Stimulated activated CD8-positive, alpha-beta memory T cell treated with anti-CD3 and anti-CD28 coated beads, Interleukin-15, amount 100 ng/mL, for 24 hours (primary cell): ENCODE results near the gene METTL16.
"Not testable (repeated sequence)": the region's sequence is repeated elsewhere in the genome, so short reads cannot be mapped to it uniquely, and the experiment has no call there.

Experiments used
- DNase-seq: peaks from one replicate; pipeline ENCODE4 v3.0.0-alpha.2; 2020; ENCODE audit warnings: low read depth

Gene METTL16

DNA sequence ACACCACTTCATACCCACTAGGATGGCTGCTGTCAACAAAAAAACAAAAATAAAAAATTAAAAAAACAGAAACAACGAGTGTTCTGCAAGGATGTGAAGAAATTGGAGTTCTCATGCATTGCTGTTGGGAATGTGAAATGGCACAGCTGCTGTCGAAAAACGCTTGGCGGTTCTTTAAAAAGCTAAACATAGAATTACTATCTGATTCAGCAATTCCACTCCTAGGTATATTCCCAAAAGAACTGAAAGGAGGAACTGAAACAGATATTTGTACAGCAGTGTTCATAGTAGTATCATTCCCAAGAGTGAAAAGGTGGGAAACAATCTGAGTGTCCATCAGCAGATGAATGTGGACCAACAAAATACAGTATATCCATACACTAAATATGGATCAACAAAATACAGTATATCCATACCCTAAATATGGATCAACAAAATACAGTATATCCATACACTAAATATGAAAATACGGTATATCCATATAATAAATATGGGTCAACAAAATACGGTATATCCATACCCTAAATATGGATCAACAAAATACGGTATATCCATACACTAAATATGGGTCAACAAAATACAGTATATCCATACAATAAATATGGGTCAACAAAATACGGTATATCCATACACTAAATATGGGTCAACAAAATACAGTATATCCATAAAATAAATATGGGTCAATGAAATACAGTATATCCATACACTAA is 8.7 kb downstream of the METTL16 start:
- no peak for DNase-seq

DNA sequence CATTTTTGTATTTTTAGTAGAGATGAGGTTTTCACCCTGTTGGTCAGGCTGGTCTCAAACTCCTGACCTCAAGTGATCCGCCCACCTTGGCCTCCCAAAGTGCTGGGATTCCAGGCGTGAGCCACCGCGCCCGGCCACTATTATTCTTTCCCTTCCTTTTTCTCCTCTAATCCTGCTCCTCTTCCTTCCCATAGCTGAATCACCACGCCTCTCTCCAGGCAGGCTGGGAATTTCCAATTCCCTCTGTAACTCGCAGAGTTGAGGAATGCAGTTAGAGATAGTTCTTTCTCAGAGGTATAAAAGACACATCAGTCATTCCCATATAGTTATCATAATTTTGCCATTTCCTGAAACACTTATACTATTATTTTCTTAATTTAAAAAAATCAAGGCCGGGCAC is 11.2 kb downstream of the METTL16 start:
- no peak for DNase-seq

DNA sequence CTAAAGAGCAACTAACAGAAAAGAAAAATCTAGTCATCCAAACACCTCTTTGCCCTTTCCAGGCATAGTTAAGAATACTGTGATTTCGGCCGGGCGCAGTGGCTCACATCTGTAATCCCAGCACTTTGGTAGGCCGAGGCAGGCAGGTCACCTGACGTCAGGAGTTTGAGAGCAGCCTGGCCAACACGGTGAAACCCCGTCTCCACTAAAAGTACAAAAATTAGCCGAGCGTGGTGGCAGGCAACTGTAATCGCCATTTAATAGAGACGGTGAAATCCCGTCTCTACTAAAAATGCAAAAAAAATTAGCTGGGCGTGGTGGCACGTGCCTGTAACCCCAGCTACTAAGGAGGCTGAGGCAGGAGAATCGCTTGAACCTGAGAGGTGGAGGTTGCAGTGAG is 22.4 kb downstream of the METTL16 start:
- DNase-seq = not testable (repeated sequence)

DNA sequence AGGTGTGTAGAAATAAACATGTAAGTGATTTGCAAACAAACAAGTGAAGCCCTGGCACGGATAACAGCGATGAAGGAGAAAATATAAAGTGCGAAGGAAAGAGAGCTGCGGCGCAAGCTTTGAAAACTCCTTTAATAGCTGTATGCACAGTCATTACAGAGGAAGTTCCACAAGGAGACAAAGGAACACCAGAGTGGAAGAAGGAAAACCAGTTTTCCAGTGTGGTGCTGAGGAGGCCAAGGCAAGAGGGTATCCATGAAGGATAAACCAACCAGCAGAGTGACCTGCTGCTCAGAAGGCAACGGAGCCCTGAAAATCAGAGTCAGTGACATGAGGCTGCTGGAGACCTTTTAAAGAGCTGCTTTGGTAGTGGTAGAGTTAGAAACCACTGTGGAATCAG is 24.4 kb downstream of the METTL16 start:
- DNase-seq = no peak

DNA sequence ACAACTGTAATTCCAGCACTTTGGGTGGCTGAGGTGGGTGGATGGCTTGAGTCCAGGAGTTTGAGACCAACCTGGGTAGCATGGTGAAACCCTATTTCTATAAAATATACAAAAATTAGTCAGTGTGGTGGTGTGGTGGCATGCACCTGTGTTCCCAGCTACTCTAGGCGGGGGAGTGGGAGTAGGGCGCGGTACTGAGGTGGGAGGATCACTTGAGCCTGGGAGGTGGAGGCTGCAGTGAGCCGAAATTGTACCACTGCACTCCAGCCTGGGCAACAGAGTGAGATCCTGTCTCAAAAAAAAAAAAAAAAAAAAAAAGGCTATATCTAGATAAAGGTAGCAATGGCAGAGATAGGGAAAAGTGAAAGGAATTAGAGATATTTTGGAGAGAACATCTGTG is 25.0 kb downstream of the METTL16 start:
- not testable (repeated sequence) for DNase-seq

DNA sequence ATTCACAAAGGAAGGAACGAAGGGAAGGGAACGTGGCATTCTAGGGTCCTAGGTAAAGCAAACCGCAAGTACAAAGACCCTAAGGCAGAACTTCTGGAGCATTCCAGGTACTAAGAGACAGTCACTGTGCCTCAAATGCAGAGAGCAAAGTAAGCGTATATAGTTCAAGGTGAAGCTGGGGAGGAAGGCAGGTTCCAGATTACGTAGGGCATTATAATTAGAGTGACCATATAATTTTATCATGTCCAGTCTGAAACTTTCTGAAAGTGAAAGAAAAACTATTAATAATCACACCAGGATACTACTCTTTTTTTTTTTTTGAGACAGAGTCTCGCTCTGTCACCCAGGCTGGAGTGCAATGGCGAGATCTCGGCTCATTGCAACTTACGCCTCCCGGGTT is 25.7 kb downstream of the METTL16 start:
- DNase-seq = no peak

DNA sequence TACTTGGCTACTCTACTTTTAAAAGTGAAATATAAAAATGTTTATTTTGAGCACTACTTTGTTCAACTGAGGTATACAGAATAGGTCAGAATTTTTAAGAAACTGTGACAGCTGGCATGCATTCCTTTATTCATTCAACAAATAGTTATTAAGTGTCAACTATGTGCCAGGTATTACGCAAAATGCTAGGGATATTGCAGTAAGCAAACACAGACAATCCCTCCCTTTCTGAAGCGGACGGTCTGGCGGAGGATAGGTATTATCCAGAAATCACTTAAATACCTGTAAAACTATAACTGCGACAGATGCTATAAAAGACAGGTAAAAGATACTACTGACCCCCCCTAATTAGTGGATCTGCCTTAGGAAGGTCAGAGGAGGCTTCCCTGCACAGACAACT is 26.1 kb downstream of the METTL16 start:
- no peak for DNase-seq

DNA sequence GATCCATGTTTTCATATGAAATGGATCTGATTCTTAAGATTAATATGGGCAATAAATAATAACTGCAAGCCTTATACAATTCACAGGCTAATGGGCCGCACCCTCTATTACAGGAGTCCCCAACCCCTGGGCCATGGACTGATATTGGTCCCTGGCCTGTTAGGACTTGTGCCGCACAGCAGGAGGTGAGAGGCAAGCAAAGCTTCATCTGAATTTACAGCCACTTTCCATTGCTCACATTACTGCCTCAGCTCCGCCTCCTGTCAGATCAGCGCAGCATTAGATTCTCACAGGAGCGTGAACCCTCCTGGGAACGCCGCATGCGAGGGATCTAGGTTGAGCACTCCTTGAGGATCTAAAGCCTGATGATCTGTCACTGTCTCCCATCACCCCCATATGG is 26.8 kb downstream of the METTL16 start:
- no peak for DNase-seq

DNA sequence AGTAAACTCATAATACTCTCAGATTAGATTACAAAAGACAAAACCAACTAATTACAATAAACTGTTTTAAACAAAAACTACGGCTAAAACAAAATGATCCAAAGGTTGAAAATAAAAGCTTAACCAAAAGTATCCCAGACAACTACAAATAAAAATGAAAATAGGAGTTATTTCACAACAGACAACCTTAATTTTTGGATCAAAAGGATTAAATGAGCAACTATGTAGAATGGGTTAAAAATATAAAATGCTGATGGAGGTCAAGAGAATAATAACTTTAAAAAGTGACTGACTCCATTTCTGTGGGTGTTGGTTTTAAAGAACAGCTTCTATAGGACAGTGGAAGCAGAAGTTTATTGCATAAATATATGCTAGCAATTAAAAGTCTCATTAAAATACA is 28.6 kb downstream of the METTL16 start:
- DNase-seq = no peak

DNA sequence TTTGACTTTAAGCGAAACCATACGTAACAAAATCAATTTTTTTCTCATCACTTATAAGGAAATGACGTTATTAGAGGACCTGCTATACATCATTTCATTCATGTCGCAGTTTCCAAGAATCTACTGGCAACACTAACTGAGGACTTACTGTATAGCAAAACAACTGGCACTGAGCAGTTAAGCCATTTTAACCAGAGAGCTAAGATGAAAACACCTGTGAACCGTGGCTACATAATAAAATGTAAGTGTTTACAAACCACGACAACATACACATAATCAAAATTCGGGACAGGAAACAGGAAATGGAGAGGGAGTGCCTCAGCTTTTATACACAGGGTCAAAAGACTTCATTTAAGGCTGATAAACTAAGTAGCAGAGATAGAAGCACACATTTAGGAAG is 29.5 kb downstream of the METTL16 start:
- DNase-seq = no peak

DNA sequence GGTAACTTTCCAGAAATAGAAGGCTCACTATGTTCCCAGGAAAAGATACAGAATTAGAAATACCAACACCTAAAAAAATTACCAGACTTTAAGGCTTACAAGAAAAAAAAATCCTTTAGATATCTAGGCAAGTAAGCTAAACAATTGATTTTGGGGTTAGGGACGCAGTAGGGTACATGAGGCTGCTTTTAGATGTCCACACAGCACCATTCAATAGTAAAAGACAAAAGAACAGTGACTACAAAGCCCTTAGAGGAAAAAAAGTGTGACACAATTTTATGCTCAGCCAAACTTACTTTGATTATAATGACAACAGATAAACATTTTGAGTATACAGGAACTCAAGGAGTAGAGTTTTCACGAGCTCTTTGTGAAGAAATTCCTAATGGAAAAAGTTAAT is 29.9 kb downstream of the METTL16 start:
- DNase-seq = no peak

DNA sequence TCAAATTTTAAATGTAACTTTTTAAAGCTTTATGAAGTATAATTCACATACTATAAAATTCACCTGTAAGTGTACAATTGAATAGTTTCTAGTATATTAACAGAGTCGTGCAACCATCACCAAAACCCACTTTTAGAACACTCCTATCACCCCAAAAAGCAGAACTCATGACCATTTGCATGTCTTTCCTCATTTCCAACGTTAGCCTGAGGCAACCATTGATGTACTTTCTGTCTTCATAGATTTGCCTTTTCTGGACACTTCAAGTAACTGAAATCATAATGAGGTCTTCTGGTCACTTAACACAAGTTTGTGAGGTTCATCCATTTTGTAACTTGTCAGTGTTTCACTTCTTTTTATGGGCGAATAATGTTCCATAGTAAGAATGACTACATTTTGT is 33.2 kb downstream of the METTL16 start:
- DNase-seq = no peak

DNA sequence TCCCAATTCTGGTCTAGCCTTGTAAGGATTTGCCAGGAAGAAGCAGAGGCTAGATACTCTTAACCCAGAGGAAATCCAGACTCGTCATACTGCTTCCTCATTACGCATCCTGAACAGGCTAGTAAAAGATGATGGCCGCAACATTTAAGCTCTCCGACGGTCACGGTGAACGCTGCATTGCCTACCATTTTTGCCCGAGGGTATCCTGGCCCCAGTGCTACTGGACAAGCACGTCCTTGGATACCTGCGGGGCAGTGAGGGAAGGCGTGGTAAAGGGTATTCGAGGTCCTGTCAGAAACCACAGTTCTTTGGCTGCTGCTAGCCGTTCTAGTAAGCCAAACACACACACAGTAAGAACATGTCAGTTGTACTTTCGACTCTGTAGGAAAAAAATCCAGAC is 36.6 kb downstream of the METTL16 start:
- DNase-seq = no peak

DNA sequence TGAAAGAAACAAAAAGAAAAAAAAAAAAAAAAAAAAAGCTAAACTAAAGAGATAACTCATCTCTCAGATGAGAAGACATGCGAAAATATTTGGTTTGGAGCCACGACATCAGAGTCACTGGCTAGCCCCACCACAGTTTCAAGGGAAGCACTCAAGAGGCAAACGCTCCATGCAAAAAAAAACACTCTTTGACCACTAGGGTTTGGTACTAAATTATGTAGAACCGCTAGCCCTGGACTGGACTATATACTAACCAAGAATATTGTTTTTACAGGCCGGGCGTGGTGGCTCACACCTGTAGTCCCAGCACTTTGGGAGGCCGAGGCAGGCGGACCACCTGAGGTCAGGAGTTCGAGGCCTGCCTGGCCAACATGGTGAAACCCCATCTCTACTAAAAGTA is 37.3 kb downstream of the METTL16 start:
- DNase-seq = no peak

DNA sequence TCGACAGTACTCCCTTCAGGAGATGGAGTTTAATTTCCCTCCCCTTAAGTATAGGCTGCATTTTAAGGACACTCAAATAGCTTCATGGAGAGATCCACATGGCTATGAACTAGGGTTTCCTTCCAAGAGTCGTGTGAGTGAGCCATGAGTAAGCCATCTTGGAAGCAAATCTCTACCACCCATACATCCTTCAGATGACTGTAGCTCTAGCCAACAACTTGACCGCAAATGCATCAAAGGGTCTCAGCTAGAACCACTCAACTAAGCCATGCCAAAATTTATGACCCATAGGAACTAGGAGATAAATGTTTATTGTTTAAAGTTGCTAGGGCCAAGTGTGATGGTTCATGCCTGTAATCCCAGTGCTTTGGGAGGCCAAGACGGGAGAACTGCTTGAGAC is 43.4 kb downstream of the METTL16 start:
- DNase-seq = no peak

DNA sequence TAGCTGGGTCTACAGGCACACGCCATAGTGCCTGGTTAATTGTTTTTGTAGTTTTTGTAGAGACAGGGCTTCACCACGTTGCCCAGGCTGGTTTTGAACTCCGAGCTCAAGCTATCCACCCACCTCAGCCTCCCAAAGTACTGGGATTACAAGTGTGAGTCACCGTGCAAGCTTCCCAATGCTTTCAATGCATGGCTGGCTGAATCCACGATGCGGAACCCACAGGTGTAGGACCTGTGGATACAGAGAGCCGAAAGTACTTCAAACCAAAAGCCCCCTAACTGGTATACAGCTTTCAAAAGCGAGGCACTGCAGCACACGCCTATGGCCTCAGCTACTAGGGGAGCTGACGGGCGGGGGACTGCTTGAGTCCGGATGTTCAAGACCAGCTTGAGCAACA is 44.8 kb downstream of the METTL16 start:
- no peak for DNase-seq

DNA sequence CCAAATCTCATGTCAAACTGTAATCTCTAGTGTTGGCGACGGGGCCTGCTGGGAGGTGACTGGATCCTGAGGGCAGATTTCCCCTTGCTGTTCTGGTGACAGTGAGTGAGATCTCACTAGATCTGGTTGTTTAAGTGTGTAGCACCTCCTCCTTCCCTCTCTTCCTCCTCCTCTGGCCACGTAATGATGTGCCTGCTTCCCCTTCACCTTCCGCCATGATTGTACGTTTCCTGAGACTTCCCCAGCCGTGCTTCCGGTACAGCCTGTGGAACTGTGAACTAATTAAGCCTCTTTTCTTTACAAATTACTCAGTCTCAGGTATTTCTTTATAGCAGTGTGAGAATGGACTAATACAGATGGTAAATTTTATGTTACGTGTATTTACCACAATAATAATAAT is 49.2 kb downstream of the METTL16 start:
- DNase-seq = no peak

DNA sequence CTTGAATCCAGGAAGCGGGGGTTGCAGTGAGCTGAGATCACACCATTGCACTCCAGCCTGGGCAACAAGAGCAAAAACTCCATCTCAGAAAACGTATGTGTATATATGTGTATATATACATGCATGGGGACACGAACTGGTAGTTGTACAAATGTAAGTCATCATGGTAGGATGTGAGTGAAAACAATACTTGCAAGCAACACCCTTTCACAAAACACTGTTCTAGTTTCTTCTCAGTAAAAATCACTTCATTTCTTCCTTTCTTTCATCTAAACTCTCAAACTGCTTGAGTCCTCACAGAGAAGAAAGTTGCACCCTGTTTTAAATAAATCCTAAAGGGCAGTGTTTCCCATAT is 51.8 kb downstream of the METTL16 start:
- no peak for DNase-seq

DNA sequence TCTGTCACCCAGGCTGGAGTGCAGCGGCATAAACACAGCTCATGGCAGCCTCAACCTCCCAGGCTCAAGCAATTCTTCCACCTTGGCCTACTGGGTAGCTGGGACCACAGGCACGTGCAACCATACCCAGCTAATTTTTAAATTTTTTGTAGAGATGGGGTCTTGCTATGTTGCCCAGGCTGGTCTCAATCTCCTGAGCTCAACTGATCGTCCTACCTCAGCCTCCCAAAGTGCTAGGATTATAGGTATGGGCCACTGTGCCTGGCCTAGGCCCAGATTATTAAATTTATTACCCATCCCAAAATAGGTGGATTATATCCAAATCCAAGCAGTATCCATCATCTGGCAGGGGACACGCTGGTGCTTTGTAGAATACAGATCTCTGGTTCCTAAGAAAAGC is 53.8 kb downstream of the METTL16 start:
- no peak for DNase-seq

DNA sequence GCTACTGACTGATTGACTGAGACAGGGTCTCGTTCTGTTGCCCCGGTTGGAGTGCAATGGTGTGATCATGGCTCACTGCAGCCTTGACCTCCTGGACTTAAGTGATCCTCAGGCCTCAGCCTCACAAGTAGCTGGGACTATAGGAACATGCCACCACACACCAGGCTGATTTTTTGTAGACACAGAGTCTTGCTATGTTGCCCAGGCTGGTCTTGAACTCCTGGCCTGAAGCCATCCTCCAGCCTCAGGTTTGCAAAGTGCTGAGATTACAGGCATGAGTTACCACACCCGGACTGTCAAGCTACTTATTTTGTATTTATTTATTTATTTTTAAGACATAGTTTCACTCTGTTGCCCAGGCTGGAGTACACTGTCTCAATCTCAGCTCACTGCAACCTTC is 55.2 kb downstream of the METTL16 start:
- DNase-seq = no peak

DNA sequence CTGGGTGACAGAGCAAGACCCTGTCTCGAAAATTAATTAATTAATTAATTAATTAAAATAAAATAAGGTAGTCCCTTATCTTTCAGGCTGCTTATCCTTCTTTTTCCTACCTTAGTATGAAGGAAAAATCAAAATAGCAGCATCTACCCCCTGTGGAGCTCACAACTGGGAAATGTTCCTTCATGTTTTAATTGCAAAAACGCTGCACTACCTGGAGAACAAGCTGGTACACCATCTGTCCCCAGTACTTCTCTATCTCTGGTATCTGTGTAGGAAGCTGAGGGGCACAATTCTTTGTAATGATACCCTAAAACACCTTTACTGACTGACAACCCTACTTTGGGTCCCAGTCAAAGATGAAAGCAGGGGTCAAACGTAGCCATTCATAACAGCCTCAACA is 55.7 kb downstream of the METTL16 start:
- DNase-seq = no peak

DNA sequence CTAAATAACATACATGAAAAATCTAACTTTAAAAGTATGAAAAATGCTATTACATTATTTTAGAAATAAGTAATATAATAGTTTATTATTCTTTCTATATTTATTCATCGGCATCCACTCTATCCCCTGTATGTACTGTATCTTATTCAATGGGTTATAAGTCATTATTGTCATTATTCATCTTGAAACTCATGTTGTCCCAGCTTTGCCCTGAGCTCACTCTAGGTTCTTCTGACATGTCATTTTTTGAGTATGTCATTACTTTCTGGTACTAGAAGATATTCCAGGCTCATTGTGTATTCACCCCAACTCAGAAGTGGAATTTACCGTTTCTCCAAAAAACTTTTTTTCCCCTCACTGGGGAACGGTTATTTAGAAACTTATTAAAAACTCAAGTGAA is 57.8 kb downstream of the METTL16 start:
- no peak for DNase-seq

DNA sequence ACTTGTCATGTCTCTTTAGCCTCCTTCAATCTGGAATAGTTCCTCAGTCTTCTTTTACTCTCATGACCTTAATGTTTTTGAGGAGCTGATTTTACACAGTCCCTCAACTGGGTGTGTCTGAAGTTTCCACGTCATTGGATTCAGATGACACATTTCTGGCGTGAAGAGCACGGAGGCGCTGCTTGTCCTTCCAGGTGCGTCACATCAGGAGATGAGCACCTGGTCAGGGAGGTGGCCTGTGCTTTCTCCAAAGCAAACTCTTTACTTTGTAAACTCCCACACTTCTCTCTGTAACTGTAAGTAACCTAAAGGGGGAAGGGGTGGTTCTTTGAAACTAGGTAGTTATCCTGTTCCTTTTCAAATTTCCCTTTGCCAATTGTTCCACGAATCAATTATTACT is 58.4 kb downstream of the METTL16 start:
- no peak for DNase-seq

DNA sequence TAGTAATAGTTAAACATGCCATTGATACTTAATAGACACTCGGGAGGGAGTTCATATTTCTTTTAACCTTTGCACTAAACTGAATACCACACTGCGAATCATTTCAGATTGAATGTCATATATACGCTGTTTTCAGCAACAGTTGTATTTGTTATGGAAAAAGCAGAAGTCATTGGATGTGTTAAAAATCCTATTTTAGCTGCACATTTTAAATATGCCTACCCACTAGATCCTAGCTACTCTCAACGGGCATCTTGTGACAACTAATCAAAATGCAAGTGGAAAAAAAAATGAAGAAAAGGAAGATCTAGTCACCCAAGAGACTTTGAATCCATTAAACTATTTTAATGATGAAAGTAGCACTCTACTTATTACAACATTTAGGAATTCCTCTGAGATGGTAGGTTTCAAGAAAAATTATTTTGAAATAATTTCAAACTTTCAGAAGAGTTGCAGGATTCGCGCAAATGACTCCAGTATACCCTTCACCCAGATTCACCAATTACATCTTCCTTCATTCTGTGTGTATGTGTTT is 59.4 kb downstream of the METTL16 start:
- DNase-seq = no peak
